Body of pancreas (tissue), 4 donors: ENCODE data around the gene ZP3.
"Not testable (repeated sequence)": the region's sequence is repeated elsewhere in the genome, so short reads cannot be mapped to it uniquely, and the experiment has no call there.

Source experiments
- POLR2A ChIP-seq, 3 donors: fragments of 450-650 bp; IDR thresholded peaks; one replicate each; pipeline ENCODE4 v1.6.1; 2016; ENCODE audit warnings: antibody characterized with exemption in 3 of 3, mild to moderate bottlenecking in 2 of 3
- TF ChIP-seq, protein P1 (sequence below), 7 experiments: fragments of 450-650 bp in 4 of 7; fragments of 200-600 bp in 3 of 7; sonication (generic) in 3 of 7; IDR thresholded peaks; one replicate each; pipeline ENCODE4 v1.5.1; 2016 to 2019; ENCODE audit warnings: antibody characterized with exemption in 7 of 7

- TF ChIP-seq POLR2A (IDR thresholded peaks at IDR 0.05) = not testable (repeated sequence)
- TF ChIP-seq, protein P1, sequence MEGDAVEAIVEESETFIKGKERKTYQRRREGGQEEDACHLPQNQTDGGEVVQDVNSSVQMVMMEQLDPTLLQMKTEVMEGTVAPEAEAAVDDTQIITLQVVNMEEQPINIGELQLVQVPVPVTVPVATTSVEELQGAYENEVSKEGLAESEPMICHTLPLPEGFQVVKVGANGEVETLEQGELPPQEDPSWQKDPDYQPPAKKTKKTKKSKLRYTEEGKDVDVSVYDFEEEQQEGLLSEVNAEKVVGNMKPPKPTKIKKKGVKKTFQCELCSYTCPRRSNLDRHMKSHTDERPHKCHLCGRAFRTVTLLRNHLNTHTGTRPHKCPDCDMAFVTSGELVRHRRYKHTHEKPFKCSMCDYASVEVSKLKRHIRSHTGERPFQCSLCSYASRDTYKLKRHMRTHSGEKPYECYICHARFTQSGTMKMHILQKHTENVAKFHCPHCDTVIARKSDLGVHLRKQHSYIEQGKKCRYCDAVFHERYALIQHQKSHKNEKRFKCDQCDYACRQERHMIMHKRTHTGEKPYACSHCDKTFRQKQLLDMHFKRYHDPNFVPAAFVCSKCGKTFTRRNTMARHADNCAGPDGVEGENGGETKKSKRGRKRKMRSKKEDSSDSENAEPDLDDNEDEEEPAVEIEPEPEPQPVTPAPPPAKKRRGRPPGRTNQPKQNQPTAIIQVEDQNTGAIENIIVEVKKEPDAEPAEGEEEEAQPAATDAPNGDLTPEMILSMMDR (IDR thresholded peaks at IDR 0.05) = not testable (repeated sequence)
Measured at GRCh38 chr7:76476280-76476679, 51.5 kb downstream of the ZP3 start.
